Panc1 (cell line): ENCODE data around the gene ELOB. TPM values are rescaled to one million over a fixed set of nuclear protein-coding genes. Genes with fewer than 3 reads are reported as not detected.

ENCODE experiments used
- ATAC-seq: fragments of 200-7000 bp; cut with Tn5 transposase; 2 replicates; pipeline ENCODE4 v1.9.1; 2020; ENCODE audit warnings: mild to moderate bottlenecking, moderate library complexity
- BruUV-seq: library from RNA; stranded (reverse); fragments of 400-500 nt; replicated peaks from 2 replicates; lab custom pipeline; 2021; lab: Mats Ljungman, UMichigan
- CTCF ChIA-PET: fragments of 300-600 bp; sonication (Branson Sonifier 250); formaldehyde crosslinking; loops from one replicate; lab custom pipeline; 2022; ENCODE audit warnings: antibody characterized with exemption; lab: Charles Lee
- POLR2A ChIA-PET: fragments of 300-600 bp; sonication (Branson Sonifier 250); formaldehyde crosslinking; loops from one replicate; lab custom pipeline; 2022; ENCODE audit warnings: antibody characterized with exemption; lab: Charles Lee
- DNase-seq: peaks from one replicate; pipeline ENCODE4 v3.0.0-alpha.2; 2010; ENCODE audit warnings: low read depth, low spot score
- H3K27ac ChIP-seq: 2 replicates; pipeline ENCODE4 v1.5.1; 2011; ENCODE audit warnings: mild to moderate bottlenecking, low read length, inconsistent platforms
- H3K27me3 ChIP-seq: fragments of 200-500 bp; sonication (Bioruptor generic); 2 replicates; pipeline ENCODE4 v1.6.0; 2014; ENCODE audit warnings: low read length, inconsistent platforms; ENCODE audit not compliant: control insufficient read depth, insufficient read depth
- H3K36me3 ChIP-seq: fragments of 200-500 bp; sonication (Bioruptor generic); 2 replicates; pipeline ENCODE4 v1.5.1; 2014; ENCODE audit warnings: inconsistent platforms, mild to moderate bottlenecking, low read length, moderate library complexity; ENCODE audit not compliant: control insufficient read depth, insufficient read depth
- H3K4me1 ChIP-seq: 2 replicates; pipeline ENCODE4 v1.5.1; 2011; ENCODE audit warnings: inconsistent platforms, mild to moderate bottlenecking, low read length, moderate library complexity; ENCODE audit not compliant: control insufficient read depth, insufficient read depth
- H3K4me3 ChIP-seq, 2 experiments: 2 replicates each; pipeline ENCODE4 v1.5.1; 2011 to 2012; ENCODE audit warnings: low read depth in 2 of 2, low read length in 2 of 2, mild to moderate bottlenecking in 2 of 2, inconsistent platforms in 1 of 2, moderate library complexity in 1 of 2
- H3K9me3 ChIP-seq: fragments of 200-500 bp; sonication (Bioruptor generic); 2 replicates; pipeline ENCODE4 v1.5.1; 2014; ENCODE audit warnings: low read depth, mild to moderate bottlenecking, inconsistent platforms, low read length, moderate library complexity; ENCODE audit not compliant: control insufficient read depth, insufficient read depth
- CTCF ChIP-seq: fragments of 450-650 bp; IDR thresholded peaks from 2 replicates; pipeline ENCODE4 v1.5.1; 2017; ENCODE audit warnings: mild to moderate bottlenecking
- POLR2AphosphoS5 ChIP-seq: IDR thresholded peaks from 2 replicates; pipeline ENCODE4 v1.6.1; 2012; ENCODE audit warnings: mild to moderate bottlenecking, low read depth, low read length, moderate library complexity
- SIN3A ChIP-seq: IDR thresholded peaks from 2 replicates; pipeline ENCODE4 v1.6.1; 2012; ENCODE audit warnings: low read depth, mild to moderate bottlenecking, low read length, moderate library complexity, borderline replicate concordance; ENCODE audit not compliant: insufficient read depth
- TCF7L2 ChIP-seq: IDR thresholded peaks from 2 replicates; pipeline ENCODE4 v1.6.1; 2011; ENCODE audit warnings: mild to moderate bottlenecking, low read depth, low read length, inconsistent platforms
- in situ Hi-C: cut with HindIII; loops from 2 replicates; pipeline ENCODE4 v1.10.0; 2016; ENCODE audit warnings: low sequenced_read_pairs, low pct_unique_long_range_greater_than_20kb
- intact Hi-C: fragments of 100-400 bp; cut with micrococcal nuclease; formaldehyde crosslinking; loops from one replicate; pipeline ENCODE4 v1.10.0; 2022; ENCODE audit not compliant: unreplicated experiment
- total RNA-seq: library from RNA; stranded (reverse); gene quantifications from one replicate; pipeline ENCODE4 v1.2.1, GENCODE V29; 2021; ENCODE audit not compliant: unreplicated experiment
- TF ChIP-seq, protein P1 (sequence below), 2 experiments: IDR thresholded peaks; 2 replicates each; pipeline ENCODE4 v1.6.1; 2011 to 2012; ENCODE audit warnings: low read depth in 2 of 2, control low read depth in 1 of 2, low read length in 1 of 2, mild to moderate bottlenecking in 1 of 2, moderate library complexity in 1 of 2; ENCODE audit not compliant: insufficient read depth in 1 of 2

Gene ELOB
- total RNA-seq, 1 experiment from 2014 or later: 642 TPM

DNA sequence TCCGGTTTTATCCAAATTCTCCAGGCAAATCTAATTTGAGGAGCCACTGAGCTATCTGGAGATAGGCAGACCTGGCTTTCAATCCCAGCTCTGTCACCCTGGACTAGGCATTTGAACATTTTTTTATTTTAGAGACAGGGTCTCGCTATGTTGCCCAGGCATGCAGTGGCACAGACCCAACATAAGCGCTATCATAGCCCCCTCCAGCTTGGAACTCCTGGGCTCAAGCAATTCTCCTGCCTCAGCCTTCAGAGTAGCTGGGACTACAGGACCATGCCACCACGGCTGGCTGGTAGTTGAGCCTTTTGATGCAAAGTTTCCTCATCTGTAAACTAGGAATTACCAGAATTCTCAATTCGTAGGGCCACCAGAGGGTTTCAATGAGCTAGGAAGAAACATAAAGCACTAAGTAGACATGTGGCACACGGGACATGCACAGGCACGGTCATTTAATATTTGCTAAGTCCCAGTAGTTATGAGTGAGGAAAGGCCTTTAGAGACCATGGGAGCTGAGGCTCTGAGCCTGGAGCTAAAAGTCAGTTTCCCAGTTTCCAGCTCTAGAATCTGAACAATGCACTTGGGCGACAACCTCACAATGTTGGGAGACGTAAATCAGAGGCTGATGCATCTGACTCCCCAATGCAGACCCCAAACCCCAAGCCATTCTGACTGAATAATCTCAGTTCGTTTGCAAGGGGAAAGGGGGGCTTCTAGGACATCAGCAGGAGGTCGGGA is 1.1 kb downstream of the ELOB start:
- intact Hi-C loops (no loop called here), in situ Hi-C loops (no loop called here)
- POLR2A ChIA-PET: no interaction called here
- H3K9me3 ChIP-seq: no peaks in the 10 kb centered on the region
- CTCF ChIA-PET: interaction anchor here (0.6 kb wide), 2 partner anchors 47 to 252 kb away, joined by 4 read pairs; no protein-coding TSS in a partner anchor
- H3K27me3 ChIP-seq: no peaks in the 10 kb centered on the region
- ATAC-seq (no peak), DNase-seq (no peak)
- no TSS peak for BruUV-seq
- peaks cover 9% of the 10 kb centered on the region for H3K36me3 ChIP-seq
- peak overlapping the region; percentile 88 to 93 for H3K4me3 ChIP-seq
- H3K27ac ChIP-seq: peak overlapping the region; percentile 98
- TF ChIP-seq POLR2AphosphoS5 (no peak; the same call in none of the 2 replicates), TCF7L2 (no peak), SIN3A (no peak), CTCF (no peak)
- TF ChIP-seq, protein P1, sequence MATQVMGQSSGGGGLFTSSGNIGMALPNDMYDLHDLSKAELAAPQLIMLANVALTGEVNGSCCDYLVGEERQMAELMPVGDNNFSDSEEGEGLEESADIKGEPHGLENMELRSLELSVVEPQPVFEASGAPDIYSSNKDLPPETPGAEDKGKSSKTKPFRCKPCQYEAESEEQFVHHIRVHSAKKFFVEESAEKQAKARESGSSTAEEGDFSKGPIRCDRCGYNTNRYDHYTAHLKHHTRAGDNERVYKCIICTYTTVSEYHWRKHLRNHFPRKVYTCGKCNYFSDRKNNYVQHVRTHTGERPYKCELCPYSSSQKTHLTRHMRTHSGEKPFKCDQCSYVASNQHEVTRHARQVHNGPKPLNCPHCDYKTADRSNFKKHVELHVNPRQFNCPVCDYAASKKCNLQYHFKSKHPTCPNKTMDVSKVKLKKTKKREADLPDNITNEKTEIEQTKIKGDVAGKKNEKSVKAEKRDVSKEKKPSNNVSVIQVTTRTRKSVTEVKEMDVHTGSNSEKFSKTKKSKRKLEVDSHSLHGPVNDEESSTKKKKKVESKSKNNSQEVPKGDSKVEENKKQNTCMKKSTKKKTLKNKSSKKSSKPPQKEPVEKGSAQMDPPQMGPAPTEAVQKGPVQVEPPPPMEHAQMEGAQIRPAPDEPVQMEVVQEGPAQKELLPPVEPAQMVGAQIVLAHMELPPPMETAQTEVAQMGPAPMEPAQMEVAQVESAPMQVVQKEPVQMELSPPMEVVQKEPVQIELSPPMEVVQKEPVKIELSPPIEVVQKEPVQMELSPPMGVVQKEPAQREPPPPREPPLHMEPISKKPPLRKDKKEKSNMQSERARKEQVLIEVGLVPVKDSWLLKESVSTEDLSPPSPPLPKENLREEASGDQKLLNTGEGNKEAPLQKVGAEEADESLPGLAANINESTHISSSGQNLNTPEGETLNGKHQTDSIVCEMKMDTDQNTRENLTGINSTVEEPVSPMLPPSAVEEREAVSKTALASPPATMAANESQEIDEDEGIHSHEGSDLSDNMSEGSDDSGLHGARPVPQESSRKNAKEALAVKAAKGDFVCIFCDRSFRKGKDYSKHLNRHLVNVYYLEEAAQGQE (IDR thresholded peaks at IDR 0.05; ENCODE audit: insufficient read depth in 1 of 2, low read depth in 2 of 2, low read length in 1 of 2): no peak
- peaks cover 53% of the 10 kb centered on the region for H3K4me1 ChIP-seq

DNA sequence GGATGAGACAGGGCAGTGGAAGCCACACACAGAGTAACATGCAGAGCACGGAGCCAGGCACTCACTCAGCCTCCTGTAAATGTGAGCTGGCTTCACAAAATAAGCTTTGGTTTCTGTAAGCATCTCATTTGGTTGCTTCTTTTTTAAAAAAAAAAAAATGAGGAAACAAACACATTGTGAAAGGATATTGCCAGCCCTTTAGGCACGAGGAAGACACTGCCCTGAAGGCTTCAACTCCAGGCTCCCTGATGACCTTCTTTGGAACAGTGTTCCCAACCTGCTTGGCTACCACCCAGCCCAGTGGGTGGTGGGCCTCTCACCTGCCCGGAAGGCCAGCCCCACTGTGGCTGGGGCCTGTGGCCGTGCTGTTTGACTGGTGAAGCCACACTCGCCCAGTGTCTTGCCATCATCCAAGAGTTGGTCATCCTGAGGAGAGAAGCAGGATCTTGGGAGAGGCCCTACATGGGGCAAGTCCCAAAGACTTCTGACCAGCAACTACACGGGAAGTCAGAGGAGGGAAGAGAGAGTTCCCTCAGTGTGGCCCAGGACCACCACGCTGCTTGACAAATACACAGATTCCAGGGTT is 1.9 kb downstream of the ELOB start:
- POLR2A ChIA-PET: no interaction called here
- CTCF ChIA-PET: no interaction called here
- in situ Hi-C loops: no loop called here
- TF ChIP-seq CTCF: no peak
- TF ChIP-seq POLR2AphosphoS5: no peak
- TF ChIP-seq SIN3A: no peak
- no peak for TF ChIP-seq TCF7L2
- TF ChIP-seq, protein P1 (IDR thresholded peaks at IDR 0.05; ENCODE audit: insufficient read depth in 1 of 2, low read depth in 2 of 2, low read length in 1 of 2): no peak
- H3K4me3 ChIP-seq: peak overlapping the region; percentile 88 to 93
- DNase-seq (no peak), ATAC-seq (no peak)
- no peaks in the 10 kb centered on the region for H3K9me3 ChIP-seq
- BruUV-seq: no TSS peak
- H3K4me1 ChIP-seq: peaks cover 60% of the 10 kb centered on the region
- intact Hi-C loops: no loop called here
- H3K27me3 ChIP-seq: no peaks in the 10 kb centered on the region
- H3K36me3 ChIP-seq: peaks cover 9% of the 10 kb centered on the region
- H3K27ac ChIP-seq: peak overlapping the region; percentile 98
